ENCODE results near the gene STK32B.

The STK32B gene

DNA sequence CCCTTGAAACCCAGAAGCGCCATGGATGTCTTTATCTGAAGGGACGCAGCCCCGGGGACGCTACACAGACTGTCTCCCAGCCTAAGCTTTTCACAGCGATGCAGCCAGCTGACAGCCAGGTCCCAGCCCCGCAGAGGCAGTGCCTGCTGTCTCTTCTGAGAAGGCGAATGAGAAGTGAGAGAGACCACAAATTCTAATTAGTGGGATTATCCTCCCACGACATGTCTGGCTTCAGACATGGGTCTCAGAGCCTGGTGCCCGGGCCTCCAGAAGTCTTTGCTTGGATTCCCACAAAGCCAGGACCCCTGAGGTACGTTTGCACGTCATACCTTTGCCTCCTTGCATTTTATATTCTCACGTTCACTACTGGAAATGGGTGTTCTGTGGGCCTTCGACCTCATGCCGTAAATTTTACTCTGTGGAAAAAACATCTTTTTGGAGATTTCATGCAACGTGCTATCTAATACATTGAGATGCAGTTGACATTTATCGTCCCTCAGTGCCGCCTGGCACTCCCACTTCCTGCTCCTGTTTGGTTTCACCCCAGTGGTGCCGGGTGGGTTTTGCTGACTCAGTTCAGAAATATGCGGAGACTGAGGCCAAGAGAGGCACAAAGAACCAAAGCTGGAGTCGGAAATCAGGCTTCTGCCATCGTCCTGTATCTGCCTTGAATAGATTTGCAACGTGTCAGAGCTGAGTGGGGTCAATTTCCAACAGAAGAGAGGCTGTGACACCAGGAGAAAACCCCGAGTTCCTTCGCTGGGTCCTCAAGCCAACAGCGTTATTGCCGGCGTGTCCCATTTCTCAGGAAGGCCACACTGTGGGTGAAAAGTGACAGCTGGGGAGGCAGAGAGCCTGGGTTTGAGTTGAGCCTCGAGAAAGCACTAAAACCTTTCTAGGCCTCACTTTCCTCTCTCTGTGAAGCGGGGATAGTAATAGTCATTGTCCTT, 114.4 kb downstream of the STK32B start:
- H3K36me3 ChIP-seq (ENCODE audit: control insufficient read depth in 2 of 2, insufficient read depth in 1 of 2, low read length in 2 of 2): no peaks in the 10 kb centered on the region
- H3K4me3 ChIP-seq (ENCODE audit: low read depth, low read length): no peak overlapping the region
- H3K27ac ChIP-seq (ENCODE audit: extremely low read depth, low read depth, low read length): no peak overlapping the region
- H3K4me1 ChIP-seq (ENCODE audit: control insufficient read depth, insufficient read depth, low read length): no peaks in the 10 kb centered on the region
- CTCF ChIA-PET: no interaction called here
- H3K9me3 ChIP-seq (ENCODE audit: control insufficient read depth, insufficient read depth, low read depth, low read length): no peaks in the 10 kb centered on the region
- TF ChIP-seq ZNF571 (tag by site-specific recombination; IDR thresholded peaks at IDR 0.05): no peak
- no peak for TF ChIP-seq ZBTB17 (tag by site-specific recombination; IDR thresholded peaks at IDR 0.05)
- TF ChIP-seq ZNF148 (tag by site-specific recombination; IDR thresholded peaks at IDR 0.05; ENCODE audit: borderline replicate concordance): no peak
- TF ChIP-seq, protein P1, sequence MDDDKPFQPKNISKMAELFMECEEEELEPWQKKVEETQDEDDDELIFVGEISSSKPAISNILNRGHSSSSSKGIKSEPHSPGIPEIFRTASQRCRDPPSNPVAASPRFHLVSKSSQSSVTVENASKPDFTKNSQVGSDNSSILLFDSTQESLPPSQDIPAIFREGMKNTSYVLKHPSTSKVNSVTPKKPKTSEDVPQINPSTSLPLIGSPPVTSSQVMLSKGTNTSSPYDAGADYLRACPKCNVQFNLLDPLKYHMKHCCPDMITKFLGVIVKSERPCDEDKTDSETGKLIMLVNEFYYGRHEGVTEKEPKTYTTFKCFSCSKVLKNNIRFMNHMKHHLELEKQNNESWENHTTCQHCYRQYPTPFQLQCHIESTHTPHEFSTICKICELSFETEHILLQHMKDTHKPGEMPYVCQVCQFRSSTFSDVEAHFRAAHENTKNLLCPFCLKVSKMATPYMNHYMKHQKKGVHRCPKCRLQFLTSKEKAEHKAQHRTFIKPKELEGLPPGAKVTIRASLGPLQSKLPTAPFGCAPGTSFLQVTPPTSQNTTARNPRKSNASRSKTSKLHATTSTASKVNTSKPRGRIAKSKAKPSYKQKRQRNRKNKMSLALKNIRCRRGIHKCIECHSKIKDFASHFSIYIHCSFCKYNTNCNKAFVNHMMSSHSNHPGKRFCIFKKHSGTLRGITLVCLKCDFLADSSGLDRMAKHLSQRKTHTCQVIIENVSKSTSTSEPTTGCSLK (tag by site-specific recombination; IDR thresholded peaks at IDR 0.05): no peak
- TF ChIP-seq ZNF677 (tag by site-specific recombination; IDR thresholded peaks at IDR 0.05): no peak
- no peak for TF ChIP-seq ZNF324 (tag by site-specific recombination; IDR thresholded peaks at IDR 0.05)
- TF ChIP-seq ZNF2 (tag by site-specific recombination; IDR thresholded peaks at IDR 0.05): no peak
- no peak for TF ChIP-seq KLF9 (tag by site-specific recombination; IDR thresholded peaks at IDR 0.05; ENCODE audit: low read depth)
- TF ChIP-seq ZNF561 (tag by site-specific recombination; IDR thresholded peaks at IDR 0.05; ENCODE audit: borderline replicate concordance): no peak
- no peak for TF ChIP-seq TRIM28 (IDR thresholded peaks at IDR 0.05; ENCODE audit: borderline replicate concordance, low read length)
- no peak for TF ChIP-seq OVOL3 (tag by site-specific recombination; IDR thresholded peaks at IDR 0.05)
- TF ChIP-seq, protein P2, sequence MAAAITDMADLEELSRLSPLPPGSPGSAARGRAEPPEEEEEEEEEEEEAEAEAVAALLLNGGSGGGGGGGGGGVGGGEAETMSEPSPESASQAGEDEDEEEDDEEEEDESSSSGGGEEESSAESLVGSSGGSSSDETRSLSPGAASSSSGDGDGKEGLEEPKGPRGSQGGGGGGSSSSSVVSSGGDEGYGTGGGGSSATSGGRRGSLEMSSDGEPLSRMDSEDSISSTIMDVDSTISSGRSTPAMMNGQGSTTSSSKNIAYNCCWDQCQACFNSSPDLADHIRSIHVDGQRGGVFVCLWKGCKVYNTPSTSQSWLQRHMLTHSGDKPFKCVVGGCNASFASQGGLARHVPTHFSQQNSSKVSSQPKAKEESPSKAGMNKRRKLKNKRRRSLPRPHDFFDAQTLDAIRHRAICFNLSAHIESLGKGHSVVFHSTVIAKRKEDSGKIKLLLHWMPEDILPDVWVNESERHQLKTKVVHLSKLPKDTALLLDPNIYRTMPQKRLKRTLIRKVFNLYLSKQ (tag by site-specific recombination; IDR thresholded peaks at IDR 0.05; ENCODE audit: borderline replicate concordance): no peak
- TF ChIP-seq, protein P3, sequence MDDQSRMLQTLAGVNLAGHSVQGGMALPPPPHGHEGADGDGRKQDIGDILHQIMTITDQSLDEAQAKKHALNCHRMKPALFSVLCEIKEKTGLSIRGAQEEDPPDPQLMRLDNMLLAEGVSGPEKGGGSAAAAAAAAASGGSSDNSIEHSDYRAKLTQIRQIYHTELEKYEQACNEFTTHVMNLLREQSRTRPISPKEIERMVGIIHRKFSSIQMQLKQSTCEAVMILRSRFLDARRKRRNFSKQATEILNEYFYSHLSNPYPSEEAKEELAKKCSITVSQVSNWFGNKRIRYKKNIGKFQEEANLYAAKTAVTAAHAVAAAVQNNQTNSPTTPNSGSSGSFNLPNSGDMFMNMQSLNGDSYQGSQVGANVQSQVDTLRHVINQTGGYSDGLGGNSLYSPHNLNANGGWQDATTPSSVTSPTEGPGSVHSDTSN (CRISPR knock-in tag; IDR thresholded peaks at IDR 0.05): no peak
- no peak for TF ChIP-seq ZSCAN18 (tag by site-specific recombination; IDR thresholded peaks at IDR 0.05)
- TF ChIP-seq, protein P4, sequence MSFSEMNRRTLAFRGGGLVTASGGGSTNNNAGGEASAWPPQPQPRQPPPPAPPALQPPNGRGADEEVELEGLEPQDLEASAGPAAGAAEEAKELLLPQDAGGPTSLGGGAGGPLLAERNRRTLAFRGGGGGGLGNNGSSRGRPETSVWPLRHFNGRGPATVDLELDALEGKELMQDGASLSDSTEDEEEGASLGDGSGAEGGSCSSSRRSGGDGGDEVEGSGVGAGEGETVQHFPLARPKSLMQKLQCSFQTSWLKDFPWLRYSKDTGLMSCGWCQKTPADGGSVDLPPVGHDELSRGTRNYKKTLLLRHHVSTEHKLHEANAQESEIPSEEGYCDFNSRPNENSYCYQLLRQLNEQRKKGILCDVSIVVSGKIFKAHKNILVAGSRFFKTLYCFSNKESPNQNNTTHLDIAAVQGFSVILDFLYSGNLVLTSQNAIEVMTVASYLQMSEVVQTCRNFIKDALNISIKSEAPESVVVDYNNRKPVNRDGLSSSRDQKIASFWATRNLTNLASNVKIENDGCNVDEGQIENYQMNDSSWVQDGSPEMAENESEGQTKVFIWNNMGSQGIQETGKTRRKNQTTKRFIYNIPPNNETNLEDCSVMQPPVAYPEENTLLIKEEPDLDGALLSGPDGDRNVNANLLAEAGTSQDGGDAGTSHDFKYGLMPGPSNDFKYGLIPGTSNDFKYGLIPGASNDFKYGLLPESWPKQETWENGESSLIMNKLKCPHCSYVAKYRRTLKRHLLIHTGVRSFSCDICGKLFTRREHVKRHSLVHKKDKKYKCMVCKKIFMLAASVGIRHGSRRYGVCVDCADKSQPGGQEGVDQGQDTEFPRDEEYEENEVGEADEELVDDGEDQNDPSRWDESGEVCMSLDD (tag by site-specific recombination; IDR thresholded peaks at IDR 0.05): no peak
- no peak for TF ChIP-seq GLIS2 (tag by site-specific recombination; IDR thresholded peaks at IDR 0.05)
- TF ChIP-seq ZNF239 (tag by site-specific recombination; IDR thresholded peaks at IDR 0.05): no peak
- TF ChIP-seq SP3 (tag by site-specific recombination; IDR thresholded peaks at IDR 0.05): no peak
- TF ChIP-seq ZNF292 (tag by site-specific recombination; IDR thresholded peaks at IDR 0.05; ENCODE audit: borderline replicate concordance, low read depth): no peak
- no peak for TF ChIP-seq ZBTB48 (tag by site-specific recombination; IDR thresholded peaks at IDR 0.05)
- POLR2A ChIA-PET: no interaction called here

Measured in HEK293 (cell line).